Measurements from ENCODE around the gene DUSP28. TPM values are rescaled to one million over a fixed set of nuclear protein-coding genes. Genes with fewer than 3 reads are reported as not detected.

Gene DUSP28
- total and polyA plus RNA-seq, 10 of the 15 experiments (the other 5 are each of a cell fraction or from before 2014, with no cell fraction given) = 2.5 to 12.5 (median 6.4) TPM

- no peak for TF ChIP-seq NKRF (conservative IDR thresholded peaks at IDR 0.05)
- TF ChIP-seq CREB1 (IDR thresholded peaks at IDR 0.05; ENCODE audit: low read depth) = no peak
- no peak for TF ChIP-seq PAX5 (IDR thresholded peaks at IDR 0.05; ENCODE audit: borderline replicate concordance, low read depth, low read length)
- TF ChIP-seq SREBF1 (IDR thresholded peaks at IDR 0.05; ENCODE audit: low read length) = no peak
Measured at GRCh38 chr2:240603846-240604245, 43.7 kb downstream of the DUSP28 start (continued).

GRCh38 chr2:240604291-240604938, 44.3 kb downstream of the DUSP28 start:
- Histone ChIP-seq H3K36me3 (ENCODE audit: control insufficient read depth in 2 of 2, insufficient read depth in 2 of 2, low read length in 1 of 2) (peaks cover 0 to 2% of the 10 kb centered on the region in 2 experiments; a peak in 2 of 4 replicates), H3K27me3 (replicated peaks in 1 of 2; ENCODE audit: control insufficient read depth in 2 of 2, insufficient read depth in 2 of 2, low read length in 1 of 2) (no peaks in the 10 kb centered on the region), H3K4me1 (ENCODE audit: control insufficient read depth, insufficient read depth, low read length) (no peaks in the 10 kb centered on the region), H3K9ac (ENCODE audit: control insufficient read depth, insufficient read depth, low read length) (no peak overlapping the region), H2AFZ (ENCODE audit: control insufficient read depth, low read depth, low read length) (no peak overlapping the region), H3K4me2 (ENCODE audit: control insufficient read depth, insufficient read depth) (no peak overlapping the region), H3K9me3 (replicated peaks; ENCODE audit: control insufficient read depth, insufficient read depth, low read length) (no peaks in the 10 kb centered on the region), H3K79me2 (ENCODE audit: control insufficient read depth, insufficient read depth, low read length) (no peaks in the 10 kb centered on the region), H3K27ac (ENCODE audit: control insufficient read depth, insufficient read depth) (no peak overlapping the region), H4K20me1 (ENCODE audit: control insufficient read depth, insufficient read depth) (no peaks in the 10 kb centered on the region), H3K4me3 (no peak overlapping the region)
- POLR2A ChIA-PET = no interaction called here
- in situ Hi-C loops (cut with MboI) (no loop called here), intact Hi-C loops (cut with micrococcal nuclease; ENCODE audit: unreplicated experiment) (no loop called here)
- no TSS peak for BruUV-seq (replicated peaks)
- ATAC-seq (peak; percentile 81), DNase-seq (ENCODE audit: low read depth, low spot score) (no peak), FAIRE-seq (no peak)
- RAD21 ChIA-PET (ENCODE audit: unreplicated experiment) = no interaction called here
- CTCF ChIA-PET = no interaction called here
- SMC1A ChIA-PET (ENCODE audit: uncharacterized antibody, unreplicated experiment) = no interaction called here
- WGBS (ENCODE audit: insufficient coverage, insufficient replicate concordance, low lambda C conversion rate, missing lambda C conversion rate) = 46% methylated on average over 11 of the region's 11 CpGs
- no peak for TF ChIP-seq BHLHE40 (IDR thresholded peaks at IDR 0.05; ENCODE audit: borderline replicate concordance in 1 of 2, low read depth in 2 of 2, low read length in 1 of 2)
- no peak for TF ChIP-seq TBL1XR1 (IDR thresholded peaks at IDR 0.05; ENCODE audit: low read depth, low read length)
- no peak for TF ChIP-seq ZBTB40 (IDR thresholded peaks at IDR 0.05; ENCODE audit: borderline replicate concordance)
- no peak for TF ChIP-seq CBX5 (IDR thresholded peaks at IDR 0.05; ENCODE audit: low read depth)
- peak; percentile 21 to 59 (median 46); a peak in 5 of 6 replicates for TF ChIP-seq CTCF (IDR thresholded peaks at IDR 0.05 in 2 of 3, conservative IDR thresholded peaks at IDR 0.05 in 1 of 3; ENCODE audit: control insufficient read depth in 2 of 3, extremely low read depth in 1 of 3, insufficient read depth in 1 of 3, low read depth in 3 of 3, low read length in 3 of 3)
- TF ChIP-seq RAD21 (IDR thresholded peaks at IDR 0.05; ENCODE audit: insufficient read depth, low read depth, low read length) = peak; percentile 49; the same call in 1 of the 2 replicates
- TF ChIP-seq RELB (IDR thresholded peaks at IDR 0.05; ENCODE audit: low read depth) = no peak
